ENCODE data around the gene NDP. TPM values are rescaled to one million over a fixed set of nuclear protein-coding genes. Genes with fewer than 3 reads are reported as not detected.

Gene NDP
- total RNA-seq (2014; rRNA removed; shearing (Covaris generic)) = 2.4 and 4.8 TPM in 2 replicates

GRCh38 chrX:43973249-43974099, at the start of gene NDP:
NDP (minus strand) TSS chrX:43973390; CDS start chrX:43958645, 14,745 bp downstream.
- peak; percentile 21 for DNase-seq (ENCODE audit: low read depth)

- DNase-seq (ENCODE audit: low read depth) = no peak
These were observed 49.8 kb upstream of the NDP start for GRCh38 chrX:44022964-44023363.

GRCh38 chrX:44020693-44021092, 47.5 kb upstream of the NDP start:
- no peak for DNase-seq (ENCODE audit: low read depth)

GRCh38 chrX:44019911-44020310, 46.7 kb upstream of the NDP start:
- no peak for DNase-seq (ENCODE audit: low read depth)

GRCh38 chrX:44017676-44018075, 44.5 kb upstream of the NDP start:
- peak; percentile 32 for DNase-seq (ENCODE audit: low read depth)

- no peak for DNase-seq (ENCODE audit: low read depth)
These were observed 43.7 kb upstream of the NDP start for GRCh38 chrX:44016906-44017305.

- peak; percentile 98 for DNase-seq (ENCODE audit: low read depth)
These were observed 39.4 kb upstream of the NDP start for GRCh38 chrX:44012484-44013096.

GRCh38 chrX:44011506-44011905, 38.3 kb upstream of the NDP start:
- no peak for DNase-seq (ENCODE audit: low read depth)

GRCh38 chrX:44010626-44011025, 37.4 kb upstream of the NDP start:
- no peak for DNase-seq (ENCODE audit: low read depth)

GRCh38 chrX:44006081-44006480, 32.9 kb upstream of the NDP start:
- no peak for DNase-seq (ENCODE audit: low read depth)

- DNase-seq (ENCODE audit: low read depth) = peak; percentile 45
These were observed 30.8 kb upstream of the NDP start for GRCh38 chrX:44003975-44004374.

- no peak for DNase-seq (ENCODE audit: low read depth)
These were observed 29.4 kb upstream of the NDP start for GRCh38 chrX:44002567-44002966.

- DNase-seq (ENCODE audit: low read depth) = no peak
These were observed 25.2 kb upstream of the NDP start for GRCh38 chrX:43998374-43998773.

GRCh38 chrX:43996491-43996890, 23.3 kb upstream of the NDP start:
- no peak for DNase-seq (ENCODE audit: low read depth)

GRCh38 chrX:43986083-43986482, 12.9 kb upstream of the NDP start:
- DNase-seq (ENCODE audit: low read depth) = no peak

- DNase-seq (ENCODE audit: low read depth) = no peak
These were observed 12.3 kb upstream of the NDP start for GRCh38 chrX:43985511-43985910.

- DNase-seq (ENCODE audit: low read depth) = no peak
These were observed 5.0 kb upstream of the NDP start for GRCh38 chrX:43978226-43978625.

GRCh38 chrX:43976205-43976604, 3.0 kb upstream of the NDP start:
- DNase-seq (ENCODE audit: low read depth) = no peak

GRCh38 chrX:43975796-43976195, 2.6 kb upstream of the NDP start:
- peak; percentile 37 for DNase-seq (ENCODE audit: low read depth)

GRCh38 chrX:43974741-43975465, 1.7 kb upstream of the NDP start:
- DNase-seq (ENCODE audit: low read depth) = no peak

GRCh38 chrX:43974100-43974475, 898 bp upstream of the NDP start:
- DNase-seq (ENCODE audit: low read depth) = no peak

All from RPMI7951 (cell line).